Metanephros (tissue), 1 donor: Measurements from ENCODE around the gene SLC17A2. TPM values are rescaled to one million over a fixed set of nuclear protein-coding genes. Genes with fewer than 3 reads are reported as not detected.

Experiments used
- total RNA-seq: library from RNA; depleted of rRNA; stranded (reverse); fragments of >200 nt; gene quantifications from one replicate; pipeline ENCODE4 v1.2.3, GENCODE V29; 2014

The SLC17A2 gene, protein sequence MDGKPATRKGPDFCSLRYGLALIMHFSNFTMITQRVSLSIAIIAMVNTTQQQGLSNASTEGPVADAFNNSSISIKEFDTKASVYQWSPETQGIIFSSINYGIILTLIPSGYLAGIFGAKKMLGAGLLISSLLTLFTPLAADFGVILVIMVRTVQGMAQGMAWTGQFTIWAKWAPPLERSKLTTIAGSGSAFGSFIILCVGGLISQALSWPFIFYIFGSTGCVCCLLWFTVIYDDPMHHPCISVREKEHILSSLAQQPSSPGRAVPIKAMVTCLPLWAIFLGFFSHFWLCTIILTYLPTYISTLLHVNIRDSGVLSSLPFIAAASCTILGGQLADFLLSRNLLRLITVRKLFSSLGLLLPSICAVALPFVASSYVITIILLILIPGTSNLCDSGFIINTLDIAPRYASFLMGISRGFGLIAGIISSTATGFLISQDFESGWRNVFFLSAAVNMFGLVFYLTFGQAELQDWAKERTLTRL
- 0.58 TPM for total RNA-seq

DNA sequence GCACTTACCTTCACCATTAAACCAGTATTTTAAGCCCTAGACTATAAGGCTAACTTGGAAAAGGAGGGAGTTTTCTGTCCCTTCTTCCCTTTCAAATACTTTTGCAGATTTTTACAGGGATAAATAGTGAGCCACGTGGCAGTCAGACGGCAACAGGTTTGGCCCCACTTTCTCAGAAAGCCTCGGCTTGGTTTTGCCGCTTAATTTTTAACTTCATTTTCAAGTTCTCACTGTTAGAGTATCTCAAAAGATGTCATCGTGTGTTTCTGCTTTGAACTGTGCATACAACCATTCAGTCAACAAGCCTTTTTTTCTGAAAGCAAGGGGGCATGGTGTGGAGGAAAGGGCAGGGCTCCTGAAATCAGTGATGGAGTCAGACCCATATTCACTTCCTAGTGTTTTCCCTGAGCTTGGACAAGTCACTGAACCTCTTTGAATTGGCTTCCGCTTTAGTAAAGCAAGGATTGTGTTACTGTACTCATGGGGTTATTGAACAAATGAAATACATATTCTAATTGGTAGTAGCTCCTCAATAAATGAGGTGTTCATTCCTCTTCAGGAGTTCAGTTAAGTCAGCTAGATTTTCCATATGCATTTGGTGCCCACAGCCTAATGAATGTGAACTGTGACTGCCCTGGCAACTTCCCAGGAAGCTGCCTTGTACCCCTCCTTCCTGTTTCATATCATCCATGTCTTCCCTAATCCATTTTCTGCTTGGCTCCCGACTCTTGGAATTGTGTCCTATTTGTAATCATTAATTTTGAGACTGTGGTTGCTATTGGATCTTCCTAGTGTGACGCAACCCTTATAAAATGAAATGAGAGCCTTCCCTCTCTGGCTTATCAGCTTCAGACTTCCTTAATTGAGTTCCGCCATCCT, at the start of gene SLC17A2:
Gene SLC17A2 (minus strand): TSS at position 160 of the 879 bp plus-strand sequence. CDS start 4,895 bp downstream, outside the sequence.

DNA sequence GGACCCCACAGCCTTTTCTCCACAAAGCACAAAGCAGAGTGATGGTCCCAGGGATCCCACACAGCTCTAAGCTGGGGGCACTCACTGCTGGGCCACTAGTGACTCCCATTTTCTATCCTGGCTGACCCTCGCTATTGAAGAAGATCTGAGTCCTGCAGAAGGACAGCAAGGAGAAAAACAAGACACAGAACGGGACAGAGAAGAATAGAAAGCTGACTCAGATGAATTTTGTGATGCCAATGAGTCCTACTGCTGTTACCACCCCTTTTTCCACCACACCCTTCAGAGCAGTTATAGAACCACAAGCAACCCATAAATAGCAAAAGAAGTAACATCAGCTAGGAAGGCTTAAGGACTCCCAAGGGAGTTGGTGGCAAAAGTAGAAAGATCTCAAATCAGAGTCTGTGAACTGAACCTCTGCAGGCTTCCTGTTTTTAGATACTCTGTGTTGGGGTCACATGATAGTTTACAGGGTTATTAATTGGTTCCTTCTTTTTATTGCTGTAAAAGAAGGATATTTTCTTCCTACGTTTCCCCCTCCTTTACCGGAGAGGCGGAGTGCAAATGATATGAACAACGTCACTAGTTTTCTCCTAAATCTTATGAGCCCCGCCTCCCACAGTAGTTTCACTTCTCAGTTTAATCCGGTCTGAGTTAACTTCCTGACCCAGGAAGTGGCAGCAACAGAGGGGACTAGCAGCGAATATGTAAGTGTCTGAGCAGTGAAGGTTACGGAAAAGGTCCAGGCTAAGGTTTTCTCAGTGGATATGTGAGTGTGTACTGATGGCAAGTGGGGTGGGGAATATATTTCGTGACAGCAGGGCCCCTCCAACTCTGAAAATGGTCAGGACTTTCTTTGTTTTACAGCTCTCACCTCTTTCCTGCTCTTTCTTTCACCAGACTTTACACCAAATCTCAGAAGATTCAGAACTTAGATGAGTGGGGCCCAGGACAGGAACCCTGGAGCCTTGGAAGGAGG, 31.9 kb upstream of the SLC17A2 start, which contains the start of gene TRIM38:
Gene TRIM38 (plus strand): TSS at position 654 of the 979 bp plus-strand sequence. CDS start 3,721 bp downstream, outside the sequence.

DNA sequence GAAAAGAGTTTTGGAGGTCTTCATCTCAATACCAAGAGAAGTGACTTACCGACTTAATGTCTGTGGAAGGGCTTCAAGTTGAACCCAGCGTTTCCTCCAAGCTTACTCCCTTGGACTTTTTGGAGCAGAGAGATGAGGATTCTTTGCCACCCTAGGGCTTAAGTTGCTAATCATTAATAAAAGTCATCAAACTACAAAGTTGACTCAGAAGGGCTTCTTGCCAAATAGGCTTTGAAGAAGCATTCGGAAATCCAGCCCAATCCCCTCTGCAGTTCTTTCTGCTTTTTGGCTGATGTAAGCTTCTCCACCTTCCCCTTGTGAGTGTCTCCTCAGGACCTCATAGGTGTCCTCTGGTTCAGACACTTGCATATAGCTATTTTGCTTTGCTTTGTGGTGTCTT, 56.4 kb downstream of the SLC17A2 start, which contains the start of gene SLC17A3:
Gene SLC17A3 (minus strand): TSS at position 126 of the 400 bp plus-strand sequence. CDS start 5,856 bp downstream, outside the sequence.

Other genes with a start within 250 kb of the SLC17A2 start
- gene SLC17A4, start 175.9 kb downstream of the SLC17A2 start, total RNA-seq, result 0.23 TPM
- gene SLC17A1, start 98.6 kb downstream of the SLC17A2 start, total RNA-seq, result 14.0 TPM
- gene SLC17A3, start 56.4 kb downstream of the SLC17A2 start, total RNA-seq, result 0.12 TPM
- 12.7 TPM for gene TRIM38, start 32.1 kb upstream of the SLC17A2 start, total RNA-seq
- gene HFE, start 156.7 kb upstream of the SLC17A2 start, total RNA-seq, result 9.3 TPM